Measurements from ENCODE around the gene PIGN. TPM values are rescaled to one million over a fixed set of nuclear protein-coding genes. Genes with fewer than 3 reads are reported as not detected.

The PIGN gene
- polyA plus RNA-seq, 2 donors = 10.5 to 13.7 TPM

- H3K36me3 ChIP-seq (ENCODE audit: control insufficient read depth in 2 of 2, insufficient read depth in 2 of 2, low read length in 1 of 2) = no peaks in the 10 kb centered on the region
- H3K4me3 ChIP-seq (ENCODE audit: low read depth in 1 of 2, low read length in 2 of 2) = no peak overlapping the region
- H3K4me1 ChIP-seq (ENCODE audit: control insufficient read depth in 2 of 2, insufficient read depth in 2 of 2, low read length in 1 of 2) = no peaks in the 10 kb centered on the region
- H3K27ac ChIP-seq (ENCODE audit: low read depth in 2 of 2, low read length in 1 of 2) = no peak overlapping the region
- no peaks in the 10 kb centered on the region for H3K9me3 ChIP-seq (ENCODE audit: control insufficient read depth in 2 of 2, insufficient read depth in 1 of 2, low read depth in 1 of 2, low read length in 1 of 2)
- H3K27me3 ChIP-seq (ENCODE audit: control insufficient read depth in 1 of 2, insufficient read depth in 2 of 2, low read length in 2 of 2) = no peaks in the 10 kb centered on the region
- 61 to 74% methylated on average over 6 of the region's 6 CpGs for WGBS, 2 donors
Measured at GRCh38 chr18:62017618-62018017, 169.2 kb downstream of the PIGN start.

GRCh38 chr18:62011416-62011815, 175.4 kb downstream of the PIGN start:
- no peaks in the 10 kb centered on the region for H3K9me3 ChIP-seq (ENCODE audit: control insufficient read depth in 2 of 2, insufficient read depth in 1 of 2, low read depth in 1 of 2, low read length in 1 of 2)
- no peak overlapping the region for H3K27ac ChIP-seq (ENCODE audit: low read depth in 2 of 2, low read length in 1 of 2)
- WGBS, 2 donors = 83 to 93% methylated on average over 6 of the region's 6 CpGs
- H3K27me3 ChIP-seq (ENCODE audit: control insufficient read depth in 1 of 2, insufficient read depth in 2 of 2, low read length in 2 of 2) = no peaks in the 10 kb centered on the region
- peaks cover 0 to 3% of the 10 kb centered on the region in 2 donors for H3K36me3 ChIP-seq (ENCODE audit: control insufficient read depth in 2 of 2, insufficient read depth in 2 of 2, low read length in 1 of 2)
- no peaks in the 10 kb centered on the region for H3K4me1 ChIP-seq (ENCODE audit: control insufficient read depth in 2 of 2, insufficient read depth in 2 of 2, low read length in 1 of 2)
- H3K4me3 ChIP-seq (ENCODE audit: low read depth in 1 of 2, low read length in 2 of 2) = no peak overlapping the region

- H3K27me3 ChIP-seq (ENCODE audit: control insufficient read depth in 1 of 2, insufficient read depth in 2 of 2, low read length in 2 of 2) = no peaks in the 10 kb centered on the region
- no peaks in the 10 kb centered on the region for H3K4me1 ChIP-seq (ENCODE audit: control insufficient read depth in 2 of 2, insufficient read depth in 2 of 2, low read length in 1 of 2)
- no peak overlapping the region for H3K4me3 ChIP-seq (ENCODE audit: low read depth in 1 of 2, low read length in 2 of 2)
- H3K36me3 ChIP-seq (ENCODE audit: control insufficient read depth in 2 of 2, insufficient read depth in 2 of 2, low read length in 1 of 2) = peaks cover 0 to 3% of the 10 kb centered on the region in 2 donors
- H3K9me3 ChIP-seq (ENCODE audit: control insufficient read depth in 2 of 2, insufficient read depth in 1 of 2, low read depth in 1 of 2, low read length in 1 of 2) = no peaks in the 10 kb centered on the region
- 74 to 78% methylated on average over 3 of the region's 3 CpGs for WGBS, 2 donors
- no peak overlapping the region for H3K27ac ChIP-seq (ENCODE audit: low read depth in 2 of 2, low read length in 1 of 2)
Measured at GRCh38 chr18:62009521-62009920, 177.3 kb downstream of the PIGN start.

GRCh38 chr18:62001396-62001795, 185.5 kb downstream of the PIGN start:
- peaks cover 0 to 3% of the 10 kb centered on the region in 2 donors for H3K4me1 ChIP-seq (ENCODE audit: control insufficient read depth in 2 of 2, insufficient read depth in 2 of 2, low read length in 1 of 2)
- peaks cover 0 to 5% of the 10 kb centered on the region in 2 donors for H3K9me3 ChIP-seq (ENCODE audit: control insufficient read depth in 2 of 2, insufficient read depth in 1 of 2, low read depth in 1 of 2, low read length in 1 of 2)
- H3K4me3 ChIP-seq (ENCODE audit: low read depth in 1 of 2, low read length in 2 of 2) = no peak overlapping the region
- H3K27ac ChIP-seq (ENCODE audit: low read depth in 2 of 2, low read length in 1 of 2) = no peak overlapping the region
- no peaks in the 10 kb centered on the region for H3K27me3 ChIP-seq (ENCODE audit: control insufficient read depth in 1 of 2, insufficient read depth in 2 of 2, low read length in 2 of 2)
- no peaks in the 10 kb centered on the region for H3K36me3 ChIP-seq (ENCODE audit: control insufficient read depth in 2 of 2, insufficient read depth in 2 of 2, low read length in 1 of 2)

GRCh38 chr18:61998957-61999356, 187.9 kb downstream of the PIGN start:
- H3K27ac ChIP-seq (ENCODE audit: low read depth in 2 of 2, low read length in 1 of 2) = no peak overlapping the region
- peaks cover 0 to 5% of the 10 kb centered on the region in 2 donors for H3K9me3 ChIP-seq (ENCODE audit: control insufficient read depth in 2 of 2, insufficient read depth in 1 of 2, low read depth in 1 of 2, low read length in 1 of 2)
- H3K4me3 ChIP-seq (ENCODE audit: low read depth in 1 of 2, low read length in 2 of 2) = no peak overlapping the region
- H3K36me3 ChIP-seq (ENCODE audit: control insufficient read depth in 2 of 2, insufficient read depth in 2 of 2, low read length in 1 of 2) = no peaks in the 10 kb centered on the region
- H3K27me3 ChIP-seq (ENCODE audit: control insufficient read depth in 1 of 2, insufficient read depth in 2 of 2, low read length in 2 of 2) = no peaks in the 10 kb centered on the region
- peaks cover 0 to 3% of the 10 kb centered on the region in 2 donors for H3K4me1 ChIP-seq (ENCODE audit: control insufficient read depth in 2 of 2, insufficient read depth in 2 of 2, low read length in 1 of 2)

GRCh38 chr18:61998335-61998734, 188.5 kb downstream of the PIGN start:
- no peaks in the 10 kb centered on the region for H3K27me3 ChIP-seq (ENCODE audit: control insufficient read depth in 1 of 2, insufficient read depth in 2 of 2, low read length in 2 of 2)
- no peak overlapping the region for H3K27ac ChIP-seq (ENCODE audit: low read depth in 2 of 2, low read length in 1 of 2)
- 57 to 60% methylated on average over 7 of the region's 7 CpGs for WGBS, 2 donors
- H3K4me3 ChIP-seq (ENCODE audit: low read depth in 1 of 2, low read length in 2 of 2) = no peak overlapping the region
- no peaks in the 10 kb centered on the region for H3K36me3 ChIP-seq (ENCODE audit: control insufficient read depth in 2 of 2, insufficient read depth in 2 of 2, low read length in 1 of 2)
- H3K4me1 ChIP-seq (ENCODE audit: control insufficient read depth in 2 of 2, insufficient read depth in 2 of 2, low read length in 1 of 2) = peaks cover 0 to 3% of the 10 kb centered on the region in 2 donors
- H3K9me3 ChIP-seq (ENCODE audit: control insufficient read depth in 2 of 2, insufficient read depth in 1 of 2, low read depth in 1 of 2, low read length in 1 of 2) = peaks cover 0 to 5% of the 10 kb centered on the region in 2 donors

- Histone ChIP-seq H3K27ac (ENCODE audit: low read depth in 2 of 2, low read length in 1 of 2) (no peak overlapping the region), H3K4me3 (ENCODE audit: low read depth in 1 of 2, low read length in 2 of 2) (no peak overlapping the region), H3K36me3 (ENCODE audit: control insufficient read depth in 2 of 2, insufficient read depth in 2 of 2, low read length in 1 of 2) (no peaks in the 10 kb centered on the region), H3K9me3 (ENCODE audit: control insufficient read depth in 2 of 2, insufficient read depth in 1 of 2, low read depth in 1 of 2, low read length in 1 of 2) (no peaks in the 10 kb centered on the region), H3K27me3 (ENCODE audit: control insufficient read depth in 1 of 2, insufficient read depth in 2 of 2, low read length in 2 of 2) (no peaks in the 10 kb centered on the region), H3K4me1 (ENCODE audit: control insufficient read depth in 2 of 2, insufficient read depth in 2 of 2, low read length in 1 of 2) (no peaks in the 10 kb centered on the region)
- 68 to 77% methylated on average over 1 of the region's 1 CpG for WGBS, 2 donors
Measured at GRCh38 chr18:61995618-61996017, 191.2 kb downstream of the PIGN start.

GRCh38 chr18:61993831-61994230, 193.0 kb downstream of the PIGN start:
- Histone ChIP-seq H3K36me3 (ENCODE audit: control insufficient read depth in 2 of 2, insufficient read depth in 2 of 2, low read length in 1 of 2) (no peaks in the 10 kb centered on the region), H3K27me3 (ENCODE audit: control insufficient read depth in 1 of 2, insufficient read depth in 2 of 2, low read length in 2 of 2) (no peaks in the 10 kb centered on the region), H3K9me3 (ENCODE audit: control insufficient read depth in 2 of 2, insufficient read depth in 1 of 2, low read depth in 1 of 2, low read length in 1 of 2) (no peaks in the 10 kb centered on the region), H3K4me3 (ENCODE audit: low read depth in 1 of 2, low read length in 2 of 2) (no peak overlapping the region), H3K4me1 (ENCODE audit: control insufficient read depth in 2 of 2, insufficient read depth in 2 of 2, low read length in 1 of 2) (no peaks in the 10 kb centered on the region), H3K27ac (ENCODE audit: low read depth in 2 of 2, low read length in 1 of 2) (no peak overlapping the region)
- 91 to 94% methylated on average over 1 of the region's 1 CpG for WGBS, 2 donors

GRCh38 chr18:61992923-61993322, 193.9 kb downstream of the PIGN start:
- no peaks in the 10 kb centered on the region for H3K4me1 ChIP-seq (ENCODE audit: control insufficient read depth in 2 of 2, insufficient read depth in 2 of 2, low read length in 1 of 2)
- WGBS, 2 donors = 8 to 11% methylated on average over 2 of the region's 2 CpGs
- no peaks in the 10 kb centered on the region for H3K9me3 ChIP-seq (ENCODE audit: control insufficient read depth in 2 of 2, insufficient read depth in 1 of 2, low read depth in 1 of 2, low read length in 1 of 2)
- H3K27me3 ChIP-seq (ENCODE audit: control insufficient read depth in 1 of 2, insufficient read depth in 2 of 2, low read length in 2 of 2) = no peaks in the 10 kb centered on the region
- no peak overlapping the region for H3K27ac ChIP-seq (ENCODE audit: low read depth in 2 of 2, low read length in 1 of 2)
- H3K4me3 ChIP-seq (ENCODE audit: low read depth in 1 of 2, low read length in 2 of 2) = no peak overlapping the region
- no peaks in the 10 kb centered on the region for H3K36me3 ChIP-seq (ENCODE audit: control insufficient read depth in 2 of 2, insufficient read depth in 2 of 2, low read length in 1 of 2)

GRCh38 chr18:61992285-61992684, 194.6 kb downstream of the PIGN start:
- no peak overlapping the region for H3K27ac ChIP-seq (ENCODE audit: low read depth in 2 of 2, low read length in 1 of 2)
- H3K27me3 ChIP-seq (ENCODE audit: control insufficient read depth in 1 of 2, insufficient read depth in 2 of 2, low read length in 2 of 2) = no peaks in the 10 kb centered on the region
- 51 to 64% methylated on average over 1 of the region's 1 CpG for WGBS, 2 donors
- H3K36me3 ChIP-seq (ENCODE audit: control insufficient read depth in 2 of 2, insufficient read depth in 2 of 2, low read length in 1 of 2) = no peaks in the 10 kb centered on the region
- H3K4me3 ChIP-seq (ENCODE audit: low read depth in 1 of 2, low read length in 2 of 2) = no peak overlapping the region
- H3K9me3 ChIP-seq (ENCODE audit: control insufficient read depth in 2 of 2, insufficient read depth in 1 of 2, low read depth in 1 of 2, low read length in 1 of 2) = no peaks in the 10 kb centered on the region
- H3K4me1 ChIP-seq (ENCODE audit: control insufficient read depth in 2 of 2, insufficient read depth in 2 of 2, low read length in 1 of 2) = no peaks in the 10 kb centered on the region

Measured in esophagus (tissue), 2 donors.